ENCODE measurements around the gene CD3E.
A peak's percentile ranks its signal among the peaks of the same experiment; 100 is the strongest.
"Not testable (repeated sequence)": the region's sequence is repeated elsewhere in the genome, so short reads cannot be mapped to it uniquely, and the experiment has no call there.

CD3E gene

DNA sequence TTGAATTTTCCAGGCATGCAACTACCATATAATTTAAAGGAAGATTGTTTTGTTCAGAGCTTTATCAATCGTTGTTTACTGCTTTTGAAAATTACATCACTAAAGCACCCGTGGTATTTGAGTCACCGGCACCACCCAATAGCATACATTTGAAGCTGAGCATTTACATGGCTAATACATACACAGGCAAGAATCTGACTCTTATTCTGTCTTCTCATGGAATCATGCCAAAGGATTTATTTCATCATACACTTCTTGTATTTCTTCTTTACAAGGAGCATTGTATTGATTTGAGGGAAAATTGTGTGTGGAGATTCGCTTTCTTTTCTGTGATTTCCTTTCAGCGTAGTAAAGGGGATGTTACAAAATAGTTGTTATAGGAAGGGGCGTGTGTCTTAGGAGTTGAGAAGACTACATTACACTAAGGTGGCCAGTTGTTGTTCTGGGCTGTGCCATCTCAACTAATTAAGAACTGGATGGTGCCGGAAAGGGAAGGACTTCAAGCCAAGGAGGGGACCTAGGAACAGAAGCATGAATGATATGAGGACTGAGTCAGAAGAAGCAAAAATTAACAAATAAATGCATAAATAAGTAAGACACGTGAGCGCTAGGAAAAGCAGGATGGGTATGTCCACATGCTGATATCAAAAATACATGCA lies 12.9 kb upstream of the CD3E start:
- no peak for DNase-seq

DNA sequence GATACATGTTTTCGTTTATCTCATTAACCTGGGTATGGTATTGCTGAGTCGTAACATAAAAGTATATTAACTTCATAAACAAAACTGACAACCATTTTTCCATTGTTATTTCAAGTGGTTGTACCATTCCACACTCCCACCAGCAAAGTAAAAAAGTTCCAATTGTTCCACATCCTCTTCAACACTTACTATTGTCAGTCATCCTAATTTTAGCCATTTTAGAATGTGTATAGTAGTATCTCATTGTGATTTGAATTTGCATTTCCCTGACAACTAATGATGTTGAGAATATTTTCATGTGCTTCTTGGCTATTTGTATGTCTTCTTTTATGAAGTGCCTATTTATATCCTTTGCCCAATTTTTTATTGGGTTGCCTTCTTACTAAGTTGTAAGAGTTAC lies 10.5 kb upstream of the CD3E start:
- no peak for DNase-seq

DNA sequence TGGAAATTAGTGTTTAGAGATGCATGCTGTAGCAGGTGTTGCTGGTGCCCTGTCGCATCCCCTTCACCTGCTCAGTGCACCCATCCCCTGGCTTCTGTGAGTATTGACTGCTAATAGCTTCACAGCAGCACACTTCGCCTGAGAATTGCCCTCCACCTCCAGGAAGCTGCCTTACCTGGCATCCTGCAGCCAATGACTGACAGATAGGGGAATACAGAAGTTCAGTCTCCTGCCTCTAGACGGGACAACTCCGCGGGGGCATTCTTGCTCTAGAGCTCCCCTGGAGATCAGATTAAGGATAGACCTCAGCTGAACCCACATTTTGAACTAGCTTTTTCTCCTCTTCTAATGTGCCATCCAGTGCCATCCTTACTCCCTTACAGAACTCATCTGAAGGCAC lies 9.3 kb upstream of the CD3E start:
- no peak for DNase-seq

DNA sequence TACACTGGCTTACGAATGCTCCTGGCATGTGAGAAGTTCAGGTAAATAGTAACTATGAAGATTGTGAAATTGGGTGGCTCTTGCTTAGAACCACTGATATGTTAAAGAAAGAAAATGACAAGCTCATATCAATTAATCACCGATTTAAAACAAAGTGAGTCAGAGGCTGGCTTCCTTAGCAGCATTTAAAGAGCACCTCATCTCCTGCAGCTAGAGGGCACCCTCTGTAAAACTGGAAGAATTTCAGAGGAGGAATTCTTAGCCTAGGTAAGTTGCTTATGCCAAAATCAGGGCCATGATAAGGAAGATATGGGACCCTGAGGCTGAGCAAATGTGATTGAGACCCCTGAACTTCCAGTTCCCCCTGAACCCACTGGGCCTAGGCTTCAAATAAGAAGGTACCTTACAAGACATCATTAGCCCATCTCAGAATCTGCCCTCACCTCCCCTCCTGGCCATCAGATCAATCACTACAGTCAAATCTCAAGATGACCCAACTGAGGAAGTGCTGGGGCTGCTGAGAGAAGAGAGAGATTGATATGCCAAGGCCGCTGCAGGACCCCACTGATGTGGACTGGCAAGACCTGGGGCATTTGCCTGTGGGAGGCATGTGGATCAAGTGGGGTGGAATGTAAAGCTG lies 8.6 kb upstream of the CD3E start:
- peak; percentile 36 to 53 for DNase-seq

DNA sequence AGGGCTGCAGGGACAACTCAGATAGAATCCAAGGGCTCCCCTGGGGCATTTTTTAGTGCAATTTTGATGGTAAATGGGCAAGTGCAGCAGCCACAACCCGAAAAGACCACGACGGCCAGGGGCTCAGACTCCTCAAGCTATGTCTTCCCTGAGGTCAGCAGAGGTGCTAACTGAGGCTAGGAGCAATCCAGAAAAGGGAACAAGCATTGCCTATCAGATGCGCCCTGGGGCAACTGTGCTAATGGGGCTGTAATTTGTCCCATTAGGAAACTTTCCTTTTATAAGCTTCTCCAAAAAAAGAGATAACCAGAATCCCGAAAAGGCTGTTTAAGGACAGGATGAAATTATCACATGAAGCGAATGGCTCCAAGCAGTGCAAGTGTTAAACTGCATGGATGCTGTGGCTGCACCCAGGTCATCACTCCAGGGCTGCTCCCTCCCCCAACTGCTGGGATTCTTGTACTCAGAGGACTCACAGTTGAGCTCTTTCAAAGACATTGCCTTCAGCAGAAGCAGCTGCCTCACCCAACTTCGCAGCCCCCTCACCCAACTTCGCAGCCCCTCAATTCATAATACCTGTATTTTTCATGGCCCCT lies 2.8 kb upstream of the CD3E start:
- peak in 1 of 2 experiments; percentile 6 for DNase-seq

DNA sequence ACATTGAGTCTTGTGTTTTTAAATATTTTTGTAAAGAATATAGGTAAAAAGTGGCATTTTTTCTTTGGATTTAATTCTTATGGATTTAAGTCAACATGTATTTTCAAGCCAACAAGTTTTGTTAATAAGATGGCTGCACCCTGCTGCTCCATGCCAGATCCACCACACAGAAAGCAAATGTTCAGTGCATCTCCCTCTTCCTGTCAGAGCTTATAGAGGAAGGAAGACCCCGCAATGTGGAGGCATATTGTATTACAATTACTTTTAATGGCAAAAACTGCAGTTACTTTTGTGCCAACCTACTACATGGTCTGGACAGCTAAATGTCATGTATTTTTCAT lies 333 bp upstream of the CD3E start:
- DNase-seq, result no peak

DNA sequence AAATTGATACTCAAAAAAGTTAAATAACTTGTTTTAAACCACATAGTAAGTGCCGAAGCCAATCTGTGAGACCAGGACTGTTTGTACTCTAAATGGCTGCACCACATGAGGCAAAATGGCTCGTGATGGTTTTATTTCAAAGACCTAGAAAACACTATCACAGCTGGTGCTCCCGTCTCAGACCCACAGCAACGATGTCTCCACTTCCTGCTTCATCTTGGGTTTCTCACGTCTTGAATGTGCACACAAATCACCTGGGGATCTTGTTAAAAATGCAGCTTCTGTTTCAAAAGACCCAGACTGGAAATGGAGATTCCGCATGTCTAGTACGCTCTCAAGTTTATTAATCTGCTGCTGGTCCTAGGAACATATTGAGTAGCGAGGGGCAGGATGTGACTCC lies 1.2 kb downstream of the CD3E start:
- no peak for DNase-seq

DNA sequence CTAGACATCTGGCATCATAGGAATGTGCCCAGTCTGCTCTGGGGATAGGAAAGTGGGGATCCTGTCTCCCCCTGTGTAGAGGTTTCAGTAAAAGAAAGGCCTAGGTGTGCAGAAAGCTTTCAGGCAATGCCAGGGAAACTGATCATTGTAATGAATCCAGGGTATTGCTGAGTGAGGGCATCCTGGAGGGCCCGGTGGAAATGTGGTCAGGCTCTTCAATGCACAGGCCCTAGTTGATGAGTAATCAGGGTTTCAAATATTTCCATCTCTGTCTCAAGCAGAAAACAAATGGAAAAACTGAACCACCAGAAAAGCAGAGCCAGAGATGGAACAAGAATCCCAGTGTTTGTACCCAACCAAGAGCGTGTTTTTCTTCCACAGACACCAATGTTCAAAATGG lies 2.0 kb downstream of the CD3E start:
- DNase-seq, result no peak

DNA sequence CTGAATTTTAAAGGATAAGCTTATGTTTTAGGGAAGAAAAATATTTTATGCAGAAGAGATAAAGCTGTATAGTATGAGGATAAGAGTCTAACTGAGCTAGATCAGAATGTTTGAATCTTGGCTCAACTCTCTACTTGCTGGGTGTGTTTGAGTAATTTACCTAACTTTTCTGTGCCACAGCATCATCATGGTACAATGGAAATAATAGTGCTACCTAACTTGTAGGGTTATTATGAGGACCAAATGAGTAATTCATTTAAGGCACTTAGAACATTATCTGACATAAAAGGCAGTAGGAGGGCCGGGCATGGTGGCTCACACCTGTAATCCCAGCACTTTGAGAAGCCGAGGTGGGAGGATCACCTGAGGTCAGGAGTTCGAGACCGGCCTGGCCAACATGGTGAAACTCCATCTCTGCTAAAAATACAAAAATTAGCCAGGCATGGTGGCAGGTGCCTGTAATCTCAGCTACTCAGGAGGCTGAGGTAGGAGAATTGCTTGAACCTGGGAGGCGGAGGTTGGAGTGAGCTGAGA lies 4.5 kb downstream of the CD3E start:
- not testable (repeated sequence) for DNase-seq

DNA sequence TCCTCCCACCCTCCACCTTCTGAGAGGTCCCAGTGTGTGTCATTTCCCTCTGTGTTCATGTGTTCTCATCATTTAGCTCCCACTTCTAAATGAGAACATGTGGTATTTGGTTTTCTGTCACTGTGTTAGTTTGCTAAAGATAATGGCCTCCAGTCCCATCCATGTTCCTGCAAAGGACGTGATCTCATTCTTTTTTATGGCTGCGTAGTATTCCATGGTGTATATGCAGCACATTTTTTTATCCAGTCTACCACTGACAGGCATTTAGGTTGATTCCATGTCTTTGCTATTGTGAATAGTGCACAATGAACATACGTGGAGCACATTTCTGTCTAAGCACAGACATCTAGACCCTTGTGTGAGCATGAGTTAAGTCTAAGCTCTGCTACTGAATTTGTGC lies 5.7 kb downstream of the CD3E start:
- DNase-seq, result no peak

DNA sequence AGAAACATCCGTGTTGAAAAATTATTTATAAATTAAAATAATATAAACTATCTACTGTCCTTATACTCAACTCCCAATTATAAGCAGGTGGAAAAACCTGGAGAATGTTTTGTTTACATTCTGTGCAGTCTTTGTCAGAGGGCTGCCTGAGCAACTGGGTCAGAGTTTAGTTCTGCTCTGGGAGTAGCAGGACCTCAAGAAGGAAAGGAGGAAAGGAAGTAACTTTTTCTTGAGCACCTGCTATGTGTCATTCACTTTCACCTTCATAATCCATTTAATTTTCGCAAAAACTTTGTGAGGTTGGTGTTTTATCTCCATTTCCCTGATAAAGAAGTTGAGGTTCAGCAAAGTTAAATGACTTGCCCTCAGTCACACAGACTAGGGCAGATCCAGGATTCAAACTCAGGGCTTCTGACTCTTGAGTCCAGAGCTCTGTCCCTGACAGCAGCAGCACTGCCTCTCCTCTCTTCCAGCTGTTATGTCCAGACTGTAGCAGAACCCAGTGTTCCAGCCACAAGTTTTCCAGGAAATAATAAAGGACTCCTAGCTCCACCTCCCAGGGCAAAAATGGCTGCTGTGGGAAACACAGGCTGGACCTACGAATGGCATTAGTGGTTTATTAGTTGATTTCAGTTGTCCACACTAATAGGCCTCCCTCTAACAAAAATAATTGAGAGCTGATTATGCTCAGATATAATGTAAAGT lies 6.4 kb downstream of the CD3E start:
- no peak for DNase-seq

DNA sequence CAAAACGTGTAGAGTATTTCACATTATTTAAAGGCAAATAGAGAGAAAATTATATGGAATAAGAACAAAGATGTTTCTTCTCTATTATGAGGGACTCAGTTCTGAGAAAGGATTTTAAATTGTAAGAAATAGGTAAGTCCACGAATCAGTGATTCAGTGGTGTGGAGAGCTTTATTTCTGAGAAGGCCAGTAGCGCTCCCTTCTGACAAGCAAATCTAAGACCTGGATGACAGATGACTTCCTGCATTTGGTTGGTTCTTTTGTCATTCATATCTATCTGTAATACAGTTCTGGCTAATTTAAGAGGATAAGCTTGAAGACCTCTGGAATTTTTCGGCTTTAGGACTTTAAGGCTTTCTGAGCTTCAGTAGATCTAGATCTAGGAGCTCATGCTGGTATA lies 7.0 kb downstream of the CD3E start:
- DNase-seq, result no peak

DNA sequence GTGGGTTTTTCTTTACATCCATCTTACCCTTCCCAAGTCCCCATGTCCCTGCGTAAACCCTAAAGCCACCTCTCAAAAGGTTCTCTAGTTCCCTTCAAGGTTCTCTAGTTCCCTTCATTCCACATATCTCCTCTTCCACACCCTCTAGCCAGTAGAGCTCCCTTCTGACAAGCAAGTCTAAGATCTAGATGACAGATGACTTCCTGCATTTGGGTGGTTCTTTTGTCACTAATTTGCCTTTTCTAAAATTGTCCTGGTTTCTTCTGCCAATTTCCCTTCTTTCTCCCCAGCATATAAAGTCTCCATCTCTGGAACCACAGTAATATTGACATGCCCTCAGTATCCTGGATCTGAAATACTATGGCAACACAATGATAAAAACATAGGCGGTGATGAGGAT lies 7.8 kb downstream of the CD3E start:
- DNase-seq, result no peak

DNA sequence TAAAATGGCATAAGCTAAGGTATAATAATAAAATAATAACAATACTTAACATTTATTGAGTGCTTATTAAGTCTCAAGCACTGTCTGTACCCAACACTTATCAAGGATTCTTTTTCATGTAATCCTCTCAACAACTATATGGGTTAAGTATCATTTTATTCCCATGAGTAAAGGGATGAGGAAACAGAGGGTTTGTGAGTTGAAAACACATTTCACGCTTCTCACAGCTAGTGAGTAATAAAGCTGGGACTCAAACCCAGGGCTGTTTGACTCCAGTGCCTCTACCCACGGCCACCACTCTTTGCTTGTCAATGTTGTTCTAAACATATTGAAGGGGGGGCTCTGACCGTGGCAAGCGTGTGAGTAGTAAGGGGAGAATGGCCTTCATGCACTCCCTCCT lies 8.7 kb downstream of the CD3E start:
- no peak for DNase-seq

DNA sequence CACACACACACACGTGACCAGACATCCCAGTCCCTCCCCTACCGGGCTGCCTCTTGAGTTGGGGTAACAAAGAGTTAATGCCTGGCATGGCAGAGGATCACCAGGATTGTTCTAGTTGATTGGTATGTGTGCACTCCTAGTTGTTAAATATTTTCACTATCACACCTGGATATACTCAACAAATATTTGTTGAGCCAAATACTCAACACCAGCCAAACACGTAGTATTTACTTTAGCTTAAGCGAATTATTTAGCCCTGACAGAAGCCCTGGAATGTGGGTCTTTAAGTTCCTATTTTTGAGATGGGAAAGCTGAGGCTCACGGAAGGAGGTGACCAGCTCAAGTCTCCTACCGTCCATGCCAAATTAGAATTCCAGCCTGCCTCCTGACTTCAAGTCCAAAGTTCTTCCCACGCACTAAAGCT lies 10.5 kb downstream of the CD3E start:
- DNase-seq, result no peak

DNA sequence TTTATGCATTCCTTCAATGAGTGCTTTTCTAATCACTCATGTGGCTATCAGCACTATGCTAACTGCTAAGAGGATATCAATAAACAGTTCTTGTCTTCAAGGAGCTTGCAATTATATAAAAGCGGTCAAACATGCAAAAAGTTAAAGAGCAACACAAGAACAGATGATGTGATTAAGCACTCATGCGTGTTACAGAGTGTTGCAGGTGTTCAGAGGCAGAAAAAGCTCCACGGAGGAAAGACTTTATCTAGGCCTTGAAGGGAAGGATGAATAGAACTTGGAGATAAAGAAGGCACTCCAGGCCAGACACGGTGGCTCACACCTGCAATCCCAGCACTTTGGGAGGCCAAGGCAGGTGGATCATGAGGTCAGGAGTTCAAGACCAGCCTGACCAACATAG lies 13.6 kb downstream of the CD3E start:
- no peak for DNase-seq

DNA sequence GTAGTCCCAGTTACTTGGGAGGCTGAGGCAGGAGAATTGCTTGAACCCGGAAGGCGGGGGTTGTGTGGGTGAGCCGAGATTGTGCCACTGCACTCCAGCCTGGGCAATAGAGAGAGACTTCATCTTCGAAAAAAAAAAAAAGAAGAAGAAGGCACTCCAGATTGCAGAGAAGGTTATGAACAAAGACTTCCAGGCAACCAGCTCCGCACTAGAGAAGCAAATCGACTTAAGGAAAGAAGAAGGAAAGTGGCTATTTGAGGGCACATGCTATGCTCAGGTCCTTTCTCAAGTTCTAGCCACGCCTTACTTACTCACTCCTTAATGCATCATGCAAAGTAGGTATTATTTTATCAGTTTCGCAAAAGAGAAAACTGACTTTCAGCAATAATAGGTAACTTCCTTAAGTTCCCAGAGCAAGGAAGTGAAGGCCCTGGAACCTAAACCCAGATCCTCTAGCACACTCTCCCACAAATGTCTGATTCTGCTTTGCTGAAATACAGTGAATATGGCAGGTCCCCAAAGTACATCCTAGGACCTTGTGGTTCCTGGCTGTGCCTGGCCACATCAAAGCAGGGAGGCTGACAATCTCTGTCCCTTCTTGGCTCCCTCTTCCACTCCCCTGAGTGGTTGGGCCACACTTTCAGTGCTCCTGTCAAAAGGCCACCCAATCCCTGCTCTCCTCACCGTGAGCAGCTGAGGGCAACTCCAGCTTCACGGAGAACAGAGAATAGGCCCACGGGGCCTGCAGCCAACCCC lies 14.2 kb downstream of the CD3E start:
- DNase-seq, result no peak

DNA sequence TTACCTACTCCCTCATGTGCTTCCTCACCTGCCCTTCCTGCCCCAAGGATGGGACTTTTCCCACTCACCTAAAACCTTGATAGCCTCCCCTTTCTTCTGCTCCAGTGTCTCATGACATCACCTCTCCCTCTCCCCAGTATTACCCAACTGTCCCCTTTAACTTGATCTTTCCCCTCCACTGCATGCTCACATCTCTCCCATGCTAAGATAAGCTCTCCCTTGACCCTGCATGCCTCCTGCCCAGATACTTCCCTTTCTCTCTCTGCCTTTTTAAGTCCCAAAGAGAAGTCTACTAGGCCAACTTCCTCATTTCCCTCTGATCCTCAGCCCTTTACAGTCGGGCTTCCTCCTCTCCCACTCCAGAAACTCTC lies 14.8 kb downstream of the CD3E start:
- DNase-seq, result peak; percentile 83 to 85

DNA sequence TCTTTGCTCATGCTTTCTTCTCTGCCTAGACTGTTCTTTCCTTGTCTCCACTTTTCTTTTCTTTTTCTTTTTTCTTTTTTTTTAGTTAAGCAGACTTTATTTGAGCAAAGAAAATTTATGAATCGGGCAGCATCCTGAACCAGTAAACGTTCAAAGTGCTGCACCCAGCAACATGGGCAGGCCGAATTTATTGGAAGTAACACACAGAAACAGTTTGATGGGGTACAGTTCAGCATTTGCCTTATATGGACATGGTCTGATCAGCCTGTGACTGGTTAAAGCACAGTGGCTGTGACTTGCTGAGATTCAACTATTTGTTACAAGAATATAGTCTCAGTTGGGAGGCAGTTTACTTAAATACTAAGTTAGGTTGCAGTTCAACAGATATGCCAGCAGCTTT lies 16.0 kb downstream of the CD3E start:
- no peak for DNase-seq

DNA sequence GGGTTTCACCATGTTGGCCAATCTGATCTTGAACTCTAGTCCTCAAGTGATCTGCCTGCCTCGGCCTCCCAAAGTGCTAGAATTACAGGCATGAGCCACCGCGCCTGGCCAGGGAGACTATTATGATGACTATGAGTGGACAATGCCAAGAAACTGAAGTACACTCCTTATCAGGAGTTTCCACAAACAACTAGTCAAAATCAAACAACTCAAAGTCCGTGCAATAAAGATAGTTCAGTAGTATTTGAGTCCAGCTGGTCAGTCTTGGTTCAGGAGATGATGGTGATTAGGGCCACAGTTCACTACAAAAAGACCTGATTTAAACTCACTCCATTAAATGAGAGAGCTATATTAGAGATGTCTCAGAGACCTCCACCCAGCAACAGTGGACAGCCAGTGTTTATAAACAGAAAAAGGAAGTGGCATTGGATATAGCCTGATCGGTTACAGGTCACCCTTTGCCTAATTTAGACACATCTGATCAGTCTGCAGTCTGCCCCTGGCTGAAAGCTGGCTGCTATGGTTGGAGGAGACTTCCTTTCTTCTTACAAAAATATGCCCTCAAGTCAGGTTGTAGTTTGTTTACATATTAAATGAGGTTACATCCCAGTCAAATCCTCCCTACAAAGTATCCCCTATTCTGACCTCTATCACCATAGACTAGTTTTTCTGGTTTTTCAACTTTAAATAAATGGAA lies 17.0 kb downstream of the CD3E start:
- no peak for DNase-seq

DNA sequence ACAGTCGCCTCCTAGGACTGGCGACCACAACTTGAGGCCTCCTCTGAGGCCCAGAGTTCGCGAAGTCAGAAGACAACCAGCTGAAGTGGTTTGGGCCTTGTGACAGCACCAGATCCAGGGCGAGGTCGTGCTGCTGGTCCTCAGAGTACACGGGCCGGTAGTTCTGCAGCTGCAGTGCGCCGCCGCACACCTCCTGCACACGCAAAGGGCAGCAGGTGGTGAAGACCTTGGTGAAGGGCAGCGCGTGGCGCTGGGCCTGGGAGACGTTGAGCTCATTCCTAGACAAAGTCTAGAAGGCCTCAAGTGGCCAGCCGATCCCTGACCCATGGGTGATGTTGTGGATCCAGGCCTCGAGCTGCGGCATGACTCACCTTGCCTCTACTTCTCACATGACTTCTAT lies 18.2 kb downstream of the CD3E start:
- DNase-seq, result no peak

DNA sequence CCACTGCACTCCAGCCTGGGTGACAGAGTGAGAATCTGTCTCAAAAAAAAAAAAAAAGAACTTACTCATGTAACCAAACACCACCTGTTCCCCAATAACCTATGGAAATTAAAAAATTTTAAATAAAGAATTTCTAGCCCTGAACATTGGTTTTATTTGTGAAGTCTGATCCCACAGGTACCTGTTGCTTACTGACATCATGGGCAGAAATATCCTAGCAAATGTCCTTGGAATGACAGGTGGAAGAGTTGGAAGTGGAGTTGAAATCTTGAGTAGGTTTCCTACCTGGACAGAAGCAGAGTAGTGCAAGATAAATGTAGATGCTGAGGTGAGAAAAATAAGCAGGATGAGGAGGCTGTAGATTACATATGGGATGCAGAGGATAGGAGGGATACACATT lies 20.8 kb downstream of the CD3E start:
- DNase-seq, result no peak

DNA sequence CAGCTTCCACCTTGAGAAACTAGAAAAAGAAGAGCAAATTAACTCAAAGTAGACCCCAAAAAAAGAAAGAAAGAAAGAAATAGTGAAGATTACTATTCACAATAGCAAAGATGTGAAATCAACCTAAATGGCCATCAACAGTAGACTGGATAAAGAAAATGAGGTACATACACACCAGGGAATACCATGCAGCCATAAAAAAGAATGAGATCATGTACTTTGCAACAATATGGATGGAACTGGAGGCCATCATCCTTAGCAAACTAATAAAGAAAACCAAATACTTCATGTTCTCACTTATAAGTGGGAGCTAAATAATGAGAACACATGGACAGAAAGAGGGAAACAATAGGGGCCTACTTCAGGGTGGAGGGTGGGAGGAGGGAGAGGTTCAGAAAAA lies 24.2 kb downstream of the CD3E start:
- DNase-seq, result no peak
